HG02642 (cell line): ENCODE measurements around the gene SMC1B.
"Not testable (repeated sequence)": the region's sequence is repeated elsewhere in the genome, so short reads cannot be mapped to it uniquely, and the experiment has no call there.

ENCODE experiments used
- ATAC-seq: cut with Tn5 transposase; IDR thresholded peaks from one replicate; pipeline ENCODE4 v1.9.1; 2021; ENCODE audit warnings: mild to moderate bottlenecking; ENCODE audit not compliant: unreplicated experiment, poor library complexity

Gene SMC1B

GRCh38 chr22:45353786-45354185, 59.6 kb downstream of the SMC1B start:
- no peak for ATAC-seq

- ATAC-seq, result not testable (repeated sequence)
Measured at GRCh38 chr22:45352757-45353156, 60.6 kb downstream of the SMC1B start.

- no peak for ATAC-seq
Measured at GRCh38 chr22:45351956-45352355, 61.4 kb downstream of the SMC1B start.

- no peak for ATAC-seq
Measured at GRCh38 chr22:45349916-45350315, 63.5 kb downstream of the SMC1B start.

- no peak for ATAC-seq
Measured at GRCh38 chr22:45344334-45344733, 69.1 kb downstream of the SMC1B start.

GRCh38 chr22:45343143-45343542, 70.3 kb downstream of the SMC1B start:
- no peak for ATAC-seq

- ATAC-seq, result no peak
Measured at GRCh38 chr22:45341498-45341897, 71.9 kb downstream of the SMC1B start.

- no peak for ATAC-seq
Measured at GRCh38 chr22:45340323-45340722, 73.1 kb downstream of the SMC1B start.

GRCh38 chr22:45338795-45339194, 74.6 kb downstream of the SMC1B start:
- ATAC-seq, result no peak

GRCh38 chr22:45337536-45337935, 75.9 kb downstream of the SMC1B start:
- ATAC-seq, result no peak

- no peak for ATAC-seq
Measured at GRCh38 chr22:45336971-45337431, 76.4 kb downstream of the SMC1B start.

GRCh38 chr22:45335854-45336522, 77.4 kb downstream of the SMC1B start:
- ATAC-seq, result no peak

GRCh38 chr22:45335021-45335818, 78.2 kb downstream of the SMC1B start:
- ATAC-seq, result no peak

- ATAC-seq, result no peak
Measured at GRCh38 chr22:45334528-45334927, 78.9 kb downstream of the SMC1B start.

GRCh38 chr22:45334068-45334467, 79.3 kb downstream of the SMC1B start:
- no peak for ATAC-seq

GRCh38 chr22:45332001-45332400, 81.4 kb downstream of the SMC1B start:
- ATAC-seq, result no peak

GRCh38 chr22:45331486-45331885, 81.9 kb downstream of the SMC1B start:
- ATAC-seq, result no peak

GRCh38 chr22:45330548-45330947, 82.9 kb downstream of the SMC1B start:
- no peak for ATAC-seq

- ATAC-seq, result no peak
Measured at GRCh38 chr22:45329530-45329936, 83.9 kb downstream of the SMC1B start.

GRCh38 chr22:45328822-45329529, 84.4 kb downstream of the SMC1B start:
- ATAC-seq, result no peak

- ATAC-seq, result not testable (repeated sequence)
Measured at GRCh38 chr22:45328261-45328660, 85.1 kb downstream of the SMC1B start.
